Measurements from ENCODE around the gene MEX3D. TPM values are rescaled to one million over a fixed set of nuclear protein-coding genes. Genes with fewer than 3 reads are reported as not detected.

MEX3D gene
- total RNA-seq, 1 donor = 47.0 TPM

DNA sequence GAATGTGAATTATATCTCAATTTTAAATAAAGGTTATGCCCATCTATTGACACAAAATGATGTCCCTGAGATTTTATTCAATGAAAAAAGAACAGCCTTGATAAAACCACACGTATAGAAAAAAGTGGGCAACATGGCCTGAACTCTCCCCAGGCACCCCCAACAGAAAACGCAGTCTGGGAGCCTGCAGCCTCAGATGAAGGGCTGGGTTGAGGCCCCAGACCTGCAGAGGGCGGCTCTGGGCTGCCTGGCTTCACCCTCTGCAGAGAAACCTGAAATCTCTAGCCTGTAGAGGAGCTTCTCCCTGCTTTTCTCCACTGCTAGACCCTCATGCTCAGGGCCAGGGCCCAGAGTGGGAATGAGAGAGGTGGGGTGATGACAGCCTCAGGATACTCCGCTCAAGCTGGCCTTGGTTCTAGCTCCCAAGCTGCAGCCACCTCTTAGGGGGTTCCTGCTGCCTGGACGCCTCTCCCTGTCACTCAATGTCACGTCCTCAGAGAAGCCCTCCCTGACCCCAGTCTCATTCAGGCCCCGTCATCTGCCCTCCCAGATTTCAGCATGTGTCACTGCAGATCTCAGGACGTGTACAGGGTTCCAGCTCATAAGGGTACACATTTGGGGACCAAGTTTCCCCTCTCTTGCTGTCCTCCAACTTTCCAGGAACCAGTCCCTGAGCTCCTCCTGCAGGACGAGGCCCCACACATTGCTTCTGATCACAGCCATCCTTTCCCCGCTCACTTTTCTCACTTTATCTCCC lies 22.7 kb upstream of the MEX3D start:
- Histone ChIP-seq H3K4me2 (ENCODE audit: insufficient read depth, low read length) (peak overlapping the region; percentile 93), H3K9me3 (ENCODE audit: low read depth, low read length) (no peaks in the 10 kb centered on the region), H2AFZ (ENCODE audit: low read length) (no peak overlapping the region), H4K20me1 (ENCODE audit: insufficient read depth, low read length) (peaks cover 27% of the 10 kb centered on the region), H3K27ac (ENCODE audit: low read depth, low read length) (peak overlapping the region; percentile 75), H3K27me3 (ENCODE audit: insufficient read depth, low read length) (no peaks in the 10 kb centered on the region), H3K4me3 (ENCODE audit: insufficient read depth, low read length) (peak overlapping the region; percentile 92), H3K36me3 (ENCODE audit: insufficient read depth, low read length) (peaks cover 4% of the 10 kb centered on the region), H3K4me1 (ENCODE audit: insufficient read depth, low read length) (peaks cover 21% of the 10 kb centered on the region), H3K79me2 (ENCODE audit: insufficient read depth, low read length) (peaks cover 56% of the 10 kb centered on the region)
- TF ChIP-seq, protein P1, sequence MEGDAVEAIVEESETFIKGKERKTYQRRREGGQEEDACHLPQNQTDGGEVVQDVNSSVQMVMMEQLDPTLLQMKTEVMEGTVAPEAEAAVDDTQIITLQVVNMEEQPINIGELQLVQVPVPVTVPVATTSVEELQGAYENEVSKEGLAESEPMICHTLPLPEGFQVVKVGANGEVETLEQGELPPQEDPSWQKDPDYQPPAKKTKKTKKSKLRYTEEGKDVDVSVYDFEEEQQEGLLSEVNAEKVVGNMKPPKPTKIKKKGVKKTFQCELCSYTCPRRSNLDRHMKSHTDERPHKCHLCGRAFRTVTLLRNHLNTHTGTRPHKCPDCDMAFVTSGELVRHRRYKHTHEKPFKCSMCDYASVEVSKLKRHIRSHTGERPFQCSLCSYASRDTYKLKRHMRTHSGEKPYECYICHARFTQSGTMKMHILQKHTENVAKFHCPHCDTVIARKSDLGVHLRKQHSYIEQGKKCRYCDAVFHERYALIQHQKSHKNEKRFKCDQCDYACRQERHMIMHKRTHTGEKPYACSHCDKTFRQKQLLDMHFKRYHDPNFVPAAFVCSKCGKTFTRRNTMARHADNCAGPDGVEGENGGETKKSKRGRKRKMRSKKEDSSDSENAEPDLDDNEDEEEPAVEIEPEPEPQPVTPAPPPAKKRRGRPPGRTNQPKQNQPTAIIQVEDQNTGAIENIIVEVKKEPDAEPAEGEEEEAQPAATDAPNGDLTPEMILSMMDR (IDR thresholded peaks at IDR 0.05; ENCODE audit: extremely low read depth, low read depth, low read length) = peak; percentile 9
- peak; percentile 94 for DNase-seq (ENCODE audit: insufficient read length, low spot score, missing footprints)

DNA sequence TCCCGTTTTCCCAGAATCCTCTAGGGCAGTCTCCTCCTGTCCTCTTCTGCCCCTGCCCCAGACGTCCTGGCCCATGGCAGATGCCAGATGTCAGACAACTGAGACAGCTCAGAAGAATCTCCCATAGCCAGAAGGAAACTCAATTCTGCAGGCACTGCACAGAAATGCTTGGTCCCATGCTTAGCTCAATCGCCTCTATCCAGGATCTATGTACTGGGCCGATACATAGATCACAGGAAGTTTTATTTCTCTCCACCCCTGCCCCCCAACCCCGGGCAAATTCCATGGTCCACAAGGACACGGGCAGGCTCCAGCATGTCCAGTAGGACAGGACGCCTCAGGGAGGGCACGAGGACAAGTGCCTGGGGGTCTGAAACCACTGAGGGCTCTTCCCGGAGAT lies 19.7 kb upstream of the MEX3D start:
- no peak overlapping the region for H3K4me2 ChIP-seq (ENCODE audit: insufficient read depth, low read length)
- H3K4me3 ChIP-seq (ENCODE audit: insufficient read depth, low read length) = no peak overlapping the region
- H4K20me1 ChIP-seq (ENCODE audit: insufficient read depth, low read length) = peaks cover 27% of the 10 kb centered on the region
- TF ChIP-seq, protein P1 (IDR thresholded peaks at IDR 0.05; ENCODE audit: extremely low read depth, low read depth, low read length) = no peak
- no peaks in the 10 kb centered on the region for H3K27me3 ChIP-seq (ENCODE audit: insufficient read depth, low read length)
- H3K27ac ChIP-seq (ENCODE audit: low read depth, low read length) = no peak overlapping the region
- H3K4me1 ChIP-seq (ENCODE audit: insufficient read depth, low read length) = peaks cover 21% of the 10 kb centered on the region
- H3K79me2 ChIP-seq (ENCODE audit: insufficient read depth, low read length) = peaks cover 70% of the 10 kb centered on the region
- DNase-seq (ENCODE audit: insufficient read length, low spot score, missing footprints) = no peak
- no peak overlapping the region for H2AFZ ChIP-seq (ENCODE audit: low read length)
- H3K9me3 ChIP-seq (ENCODE audit: low read depth, low read length) = no peaks in the 10 kb centered on the region
- H3K36me3 ChIP-seq (ENCODE audit: insufficient read depth, low read length) = peaks cover 12% of the 10 kb centered on the region

DNA sequence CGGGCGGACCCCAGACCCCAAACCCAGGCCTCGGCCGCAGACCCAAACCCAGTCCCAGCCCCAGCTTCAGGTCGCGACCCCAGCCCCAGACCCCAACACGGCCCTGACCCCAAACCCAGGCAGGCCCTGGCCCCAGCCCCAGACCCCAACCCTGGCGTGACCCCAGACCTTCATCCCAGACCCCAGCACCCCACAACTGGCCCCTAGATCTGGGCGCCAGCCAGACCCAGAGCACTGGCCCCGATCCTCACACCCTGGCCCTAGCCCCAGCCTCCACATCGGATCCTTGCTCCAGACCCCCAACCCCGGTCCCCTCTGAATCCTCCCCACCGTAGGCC lies 17.1 kb upstream of the MEX3D start:
- no peak overlapping the region for H3K4me3 ChIP-seq (ENCODE audit: insufficient read depth, low read length)
- H3K27ac ChIP-seq (ENCODE audit: low read depth, low read length) = no peak overlapping the region
- no peak overlapping the region for H2AFZ ChIP-seq (ENCODE audit: low read length)
- no peak for DNase-seq (ENCODE audit: insufficient read length, low spot score, missing footprints)
- H3K4me2 ChIP-seq (ENCODE audit: insufficient read depth, low read length) = no peak overlapping the region
- no peaks in the 10 kb centered on the region for H3K27me3 ChIP-seq (ENCODE audit: insufficient read depth, low read length)
- H4K20me1 ChIP-seq (ENCODE audit: insufficient read depth, low read length) = peaks cover 11% of the 10 kb centered on the region
- H3K36me3 ChIP-seq (ENCODE audit: insufficient read depth, low read length) = peaks cover 35% of the 10 kb centered on the region
- no peaks in the 10 kb centered on the region for H3K9me3 ChIP-seq (ENCODE audit: low read depth, low read length)
- TF ChIP-seq, protein P1 (IDR thresholded peaks at IDR 0.05; ENCODE audit: extremely low read depth, low read depth, low read length) = no peak
- H3K79me2 ChIP-seq (ENCODE audit: insufficient read depth, low read length) = peaks cover 51% of the 10 kb centered on the region
- H3K4me1 ChIP-seq (ENCODE audit: insufficient read depth, low read length) = peaks cover 4% of the 10 kb centered on the region

DNA sequence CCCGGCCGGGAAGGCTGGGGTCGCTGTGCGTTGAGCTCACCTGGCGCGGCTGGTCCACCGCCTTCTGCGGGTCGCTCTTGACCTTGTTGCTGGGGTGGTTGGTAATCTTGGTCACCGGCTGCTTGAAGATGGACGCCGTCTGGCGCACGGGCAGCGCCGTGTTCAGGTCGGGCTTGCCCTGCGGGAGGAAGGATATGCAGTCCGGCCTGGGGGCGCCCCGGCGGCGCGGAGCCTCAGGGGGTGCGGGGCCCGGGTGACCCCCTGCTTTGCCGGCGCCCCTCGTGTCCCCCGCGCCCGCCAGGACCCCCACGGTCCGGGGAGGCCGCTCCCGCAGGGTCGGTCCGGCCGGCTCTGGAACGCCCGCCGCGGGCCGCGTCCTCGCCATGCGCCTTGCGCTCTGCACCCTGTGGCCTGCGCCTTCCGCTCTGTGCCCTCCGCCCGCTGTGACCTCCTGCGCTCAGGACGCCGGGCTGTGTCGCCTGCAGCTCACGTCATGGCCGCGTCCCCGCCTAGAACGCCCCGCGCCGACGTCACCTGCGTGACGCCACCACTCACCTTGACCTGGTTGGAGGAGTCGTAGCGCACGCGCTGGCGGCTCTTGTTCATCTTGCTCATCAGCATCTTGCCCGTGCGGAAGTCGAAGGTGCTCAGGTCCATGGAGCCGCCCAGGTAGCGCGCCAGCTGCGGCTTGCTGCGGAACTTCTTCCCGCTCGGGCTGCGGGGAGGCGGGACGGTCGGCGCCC lies 16.5 kb upstream of the MEX3D start:
- Histone ChIP-seq H3K4me2 (ENCODE audit: insufficient read depth, low read length) (no peak overlapping the region), H3K4me1 (ENCODE audit: insufficient read depth, low read length) (peaks cover 2% of the 10 kb centered on the region), H3K9me3 (ENCODE audit: low read depth, low read length) (no peaks in the 10 kb centered on the region), H2AFZ (ENCODE audit: low read length) (no peak overlapping the region), H3K27me3 (ENCODE audit: insufficient read depth, low read length) (no peaks in the 10 kb centered on the region), H4K20me1 (ENCODE audit: insufficient read depth, low read length) (peaks cover 9% of the 10 kb centered on the region), H3K4me3 (ENCODE audit: insufficient read depth, low read length) (no peak overlapping the region), H3K36me3 (ENCODE audit: insufficient read depth, low read length) (peaks cover 40% of the 10 kb centered on the region), H3K27ac (ENCODE audit: low read depth, low read length) (no peak overlapping the region), H3K79me2 (ENCODE audit: insufficient read depth, low read length) (peaks cover 45% of the 10 kb centered on the region)
- DNase-seq (ENCODE audit: insufficient read length, low spot score, missing footprints) = no peak
- TF ChIP-seq, protein P1 (IDR thresholded peaks at IDR 0.05; ENCODE audit: extremely low read depth, low read depth, low read length) = no peak

All from osteoblast (primary cell).